ENCODE results near the gene H6PD.

The H6PD gene

GRCh38 chr1:9291914-9292360 lies 57.4 kb downstream of the H6PD start:
- TF ChIP-seq, protein P1, sequence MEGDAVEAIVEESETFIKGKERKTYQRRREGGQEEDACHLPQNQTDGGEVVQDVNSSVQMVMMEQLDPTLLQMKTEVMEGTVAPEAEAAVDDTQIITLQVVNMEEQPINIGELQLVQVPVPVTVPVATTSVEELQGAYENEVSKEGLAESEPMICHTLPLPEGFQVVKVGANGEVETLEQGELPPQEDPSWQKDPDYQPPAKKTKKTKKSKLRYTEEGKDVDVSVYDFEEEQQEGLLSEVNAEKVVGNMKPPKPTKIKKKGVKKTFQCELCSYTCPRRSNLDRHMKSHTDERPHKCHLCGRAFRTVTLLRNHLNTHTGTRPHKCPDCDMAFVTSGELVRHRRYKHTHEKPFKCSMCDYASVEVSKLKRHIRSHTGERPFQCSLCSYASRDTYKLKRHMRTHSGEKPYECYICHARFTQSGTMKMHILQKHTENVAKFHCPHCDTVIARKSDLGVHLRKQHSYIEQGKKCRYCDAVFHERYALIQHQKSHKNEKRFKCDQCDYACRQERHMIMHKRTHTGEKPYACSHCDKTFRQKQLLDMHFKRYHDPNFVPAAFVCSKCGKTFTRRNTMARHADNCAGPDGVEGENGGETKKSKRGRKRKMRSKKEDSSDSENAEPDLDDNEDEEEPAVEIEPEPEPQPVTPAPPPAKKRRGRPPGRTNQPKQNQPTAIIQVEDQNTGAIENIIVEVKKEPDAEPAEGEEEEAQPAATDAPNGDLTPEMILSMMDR (IDR thresholded peaks at IDR 0.05; ENCODE audit: extremely low read depth, missing control alignments), result no peak
- DNase-seq (ENCODE audit: low spot score), result no peak

GRCh38 chr1:9292361-9293240 lies 58.0 kb downstream of the H6PD start, which contains the start of gene SPSB1:
TSS of gene SPSB1 (plus strand) at chr1:9292894. CDS start at chr1:9355892, 62,998 bp downstream.
- DNase-seq (ENCODE audit: low spot score), result peak; percentile 88
- TF ChIP-seq, protein P1 (IDR thresholded peaks at IDR 0.05; ENCODE audit: extremely low read depth, missing control alignments), result no peak

DNA sequence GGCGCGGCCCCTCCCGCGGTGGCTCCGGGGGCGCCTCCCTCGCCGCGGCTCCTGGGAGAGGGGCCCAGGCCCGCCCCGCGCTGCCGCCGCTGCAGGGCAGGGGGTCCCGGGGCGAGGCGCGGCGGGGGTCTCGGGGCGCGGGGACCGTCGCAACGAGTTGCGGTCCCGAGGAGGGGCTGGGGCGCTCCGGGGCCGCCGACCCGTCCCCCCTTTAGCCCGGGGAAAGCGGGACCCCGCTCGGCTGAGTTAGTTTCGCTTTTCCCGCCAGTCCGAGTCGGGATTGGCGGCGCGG lies 58.6 kb downstream of the H6PD start:
- no peak for DNase-seq (ENCODE audit: low spot score)
- TF ChIP-seq, protein P1 (IDR thresholded peaks at IDR 0.05; ENCODE audit: extremely low read depth, missing control alignments), result no peak

- TF ChIP-seq, protein P1 (IDR thresholded peaks at IDR 0.05; ENCODE audit: extremely low read depth, missing control alignments), result no peak
- no peak for DNase-seq (ENCODE audit: low spot score)
These were observed 59.2 kb downstream of the H6PD start for GRCh38 chr1:9293533-9294404.

DNA sequence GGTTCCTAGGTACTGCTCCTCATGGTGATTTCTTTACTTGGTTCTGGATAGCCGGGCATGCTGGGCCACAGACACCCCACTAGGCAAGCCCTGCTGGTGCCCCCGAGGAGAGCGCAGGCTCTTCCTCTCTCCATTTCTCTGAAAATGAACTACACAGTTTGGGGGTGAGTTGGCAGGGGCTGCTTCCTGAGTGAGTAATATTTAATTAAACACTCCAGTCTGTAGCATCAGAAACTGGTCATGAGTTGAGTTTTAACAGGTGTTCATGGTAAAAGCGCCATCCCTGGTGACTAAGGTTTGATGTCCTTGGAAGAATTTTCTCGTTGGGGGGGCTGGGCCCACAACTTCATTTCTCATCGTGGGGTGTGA lies 59.8 kb downstream of the H6PD start:
- TF ChIP-seq, protein P1 (IDR thresholded peaks at IDR 0.05; ENCODE audit: extremely low read depth, missing control alignments), result no peak
- DNase-seq (ENCODE audit: low spot score), result no peak

DNA sequence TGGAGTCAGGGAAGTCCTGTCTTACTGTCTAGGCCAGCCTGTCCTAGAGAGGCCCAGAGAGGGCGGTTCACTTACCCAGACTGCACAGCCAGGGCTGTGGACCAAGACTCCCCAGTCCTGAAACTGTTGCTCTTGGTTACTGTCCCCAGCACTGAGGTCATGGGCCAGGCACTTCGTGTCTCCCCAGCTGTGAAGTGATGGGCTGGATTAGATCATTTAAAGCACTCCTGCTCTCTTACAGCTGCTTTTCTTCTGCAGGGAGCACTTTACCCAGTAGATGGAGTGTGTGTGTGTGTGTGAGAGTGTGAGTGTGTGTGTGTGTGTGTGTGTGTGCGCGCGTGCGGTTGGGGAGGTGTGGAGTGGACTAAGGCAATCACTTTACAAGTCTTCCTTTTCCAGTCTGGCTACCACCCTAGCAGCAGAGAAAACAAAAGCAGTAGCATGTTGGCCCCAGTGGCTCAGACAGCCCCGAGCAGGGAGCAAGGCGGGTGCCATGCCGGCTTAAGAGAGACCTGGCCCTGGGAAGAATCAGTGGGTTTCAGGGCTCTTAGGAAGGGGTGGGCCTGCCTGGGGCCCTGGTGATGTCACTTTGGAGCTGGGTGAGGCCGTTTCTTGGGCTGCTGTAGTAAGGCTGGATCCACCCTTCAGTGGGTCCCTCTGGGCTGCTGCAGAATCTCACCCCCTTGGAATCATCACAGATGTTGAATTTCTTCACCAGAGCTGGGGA lies 60.5 kb downstream of the H6PD start:
- TF ChIP-seq, protein P1 (IDR thresholded peaks at IDR 0.05; ENCODE audit: extremely low read depth, missing control alignments), result no peak
- peak; percentile 66 for DNase-seq (ENCODE audit: low spot score)

All from GM20000 (cell line).